Caco-2 (cell line): Measurements from ENCODE around the gene SORL1. TPM values are rescaled to one million over a fixed set of nuclear protein-coding genes. Genes with fewer than 3 reads are reported as not detected.

Source experiments
- BruUV-seq: library from RNA; stranded (reverse); fragments of 400-500 nt; replicated peaks from 2 replicates; lab custom pipeline; 2021; lab: Mats Ljungman, UMichigan
- CTCF ChIA-PET: fragments of 300-600 bp; sonication (Branson Sonifier 250); formaldehyde crosslinking; loops from one replicate; lab custom pipeline; 2022; ENCODE audit warnings: antibody characterized with exemption; lab: Charles Lee
- POLR2A ChIA-PET: fragments of 300-600 bp; sonication (Branson Sonifier 250); formaldehyde crosslinking; loops from one replicate; lab custom pipeline; 2022; ENCODE audit warnings: antibody characterized with exemption; lab: Charles Lee
- DNase-seq, 2 experiments: peaks; one replicate each; pipeline versions ENCODE4 v3.0.0 to v3.0.0-alpha.2; 2020 to 2022
- H3K27me3 ChIP-seq: replicated peaks from 2 replicates; pipeline ENCODE4 v1.6.0; 2011; ENCODE audit warnings: low read length; ENCODE audit not compliant: control insufficient read depth, insufficient read depth
- H3K36me3 ChIP-seq: 2 replicates; pipeline ENCODE4 v1.5.1; 2011; ENCODE audit warnings: low read length; ENCODE audit not compliant: control insufficient read depth, insufficient read depth
- H3K4me1 ChIP-seq: fragments of 250-450 bp; sonication (Bioruptor Pico); 2 replicates; pipeline ENCODE4 v1.5.1; 2020; ENCODE audit warnings: mild to moderate bottlenecking
- H3K4me3 ChIP-seq: 2 replicates; pipeline ENCODE4 v1.5.1; 2011; ENCODE audit warnings: low read depth, mild to moderate bottlenecking, control low read depth, low read length
- H3K9me3 ChIP-seq: fragments of 250-450 bp; sonication (Bioruptor Pico); 2 replicates; pipeline ENCODE4 v1.5.1; 2020; ENCODE audit warnings: mild to moderate bottlenecking, moderate library complexity
- H3K27ac Mint-ChIP-seq: one replicate; pipeline ENCODE4 v1.8.0; 2022; ENCODE audit warnings: mixed read lengths; ENCODE audit not compliant: unreplicated experiment
- H3K27me3 Mint-ChIP-seq: one replicate; pipeline ENCODE4 v1.8.0; 2022; ENCODE audit warnings: mixed read lengths; ENCODE audit not compliant: insufficient read depth, unreplicated experiment
- H3K36me3 Mint-ChIP-seq: one replicate; pipeline ENCODE4 v1.8.0; 2022; ENCODE audit warnings: mild to moderate bottlenecking, mixed read lengths; ENCODE audit not compliant: insufficient read depth, unreplicated experiment
- H3K4me1 Mint-ChIP-seq: one replicate; pipeline ENCODE4 v1.8.0; 2022; ENCODE audit warnings: low read depth, mixed read lengths; ENCODE audit not compliant: unreplicated experiment
- H3K4me3 Mint-ChIP-seq: one replicate; pipeline ENCODE4 v1.8.0; 2022; ENCODE audit warnings: mild to moderate bottlenecking, moderate library complexity, mixed read lengths; ENCODE audit not compliant: unreplicated experiment
- H3K9me3 Mint-ChIP-seq: one replicate; pipeline ENCODE4 v1.8.0; 2022; ENCODE audit warnings: mixed read lengths; ENCODE audit not compliant: unreplicated experiment
- CTCF ChIP-seq, 2 experiments: fragments of 200-600 bp in 1 of 2; IDR thresholded peaks; 1 replicate in 1 of 2; 2 replicates in 1 of 2; pipeline versions ENCODE4 v1.5.1 to v1.8.0; 2011 to 2022; ENCODE audit warnings: antibody characterized with exemption in 1 of 2, control low read depth in 1 of 2, inconsistent platforms in 1 of 2, low read depth in 1 of 2, low read length in 1 of 2, mild to moderate bottlenecking in 1 of 2, moderate library complexity in 1 of 2; ENCODE audit not compliant: insufficient read depth in 1 of 2, severe bottlenecking in 1 of 2, unreplicated experiment in 1 of 2
- intact Hi-C: fragments of 100-400 bp; cut with micrococcal nuclease; formaldehyde crosslinking; loops from one replicate; pipeline ENCODE4 v1.10.0; 2022; ENCODE audit not compliant: unreplicated experiment
- total RNA-seq: library from RNA; stranded (reverse); gene quantifications from 2 replicates; pipeline ENCODE4 v1.2.3, GENCODE V29; 2022

SORL1 gene
- total RNA-seq, 1 experiment from 2014 or later, result 26.3 TPM

DNA sequence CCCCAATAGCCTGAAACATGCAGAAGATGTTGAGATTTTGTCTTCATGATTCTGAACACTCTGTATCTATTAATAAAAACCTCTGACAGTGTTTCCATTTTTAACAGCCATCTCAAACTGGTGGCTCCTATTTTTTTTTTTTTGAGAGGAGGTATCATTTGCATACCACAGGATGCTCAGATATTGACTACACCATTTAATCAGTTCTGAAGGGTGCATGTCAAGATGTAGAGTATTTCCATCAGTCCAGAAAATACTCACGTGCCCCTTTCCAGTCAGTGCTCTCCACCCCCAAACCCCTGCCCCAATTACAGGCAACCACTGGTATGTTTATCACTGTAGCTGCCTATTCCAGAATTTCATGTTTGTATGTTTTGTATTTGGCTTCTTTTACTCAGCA is 85.9 kb downstream of the SORL1 start:
- CTCF ChIA-PET, result no interaction called here

DNA sequence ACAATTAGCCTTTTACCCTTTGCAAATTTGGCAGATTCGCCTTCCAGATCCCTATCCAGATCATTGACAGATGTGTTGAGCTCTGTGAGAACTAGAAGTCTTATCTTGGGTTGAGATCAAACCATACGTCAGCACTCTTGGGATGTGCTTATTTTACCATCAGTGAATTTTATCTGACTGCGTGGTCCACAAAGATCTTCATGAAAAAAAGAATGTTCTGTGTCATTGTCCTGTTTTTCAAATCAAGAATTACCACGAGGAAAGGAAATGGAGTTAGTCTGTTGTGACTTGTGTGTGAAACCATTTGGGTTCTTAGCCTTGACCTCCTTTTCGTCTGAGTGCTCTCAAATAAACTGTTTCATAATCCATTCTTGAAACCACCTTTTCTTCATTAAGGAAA is 86.9 kb downstream of the SORL1 start:
- CTCF ChIA-PET, result no interaction called here
- DNase-seq, result no peak
- H3K4me3 Mint-ChIP-seq, result no peak overlapping the region
- BruUV-seq, result no TSS peak
- H3K27me3 Mint-ChIP-seq, result no peaks in the 10 kb centered on the region
- H3K27me3 ChIP-seq, result no peaks in the 10 kb centered on the region
- H3K9me3 Mint-ChIP-seq, result no peaks in the 10 kb centered on the region
- peaks cover 5% of the 10 kb centered on the region for H3K36me3 Mint-ChIP-seq
- H3K9me3 ChIP-seq, result no peaks in the 10 kb centered on the region
- POLR2A ChIA-PET, result no interaction called here
- peaks cover 7% of the 10 kb centered on the region for H3K4me1 Mint-ChIP-seq
- no peaks in the 10 kb centered on the region for H3K4me1 ChIP-seq
- H3K4me3 ChIP-seq, result no peak overlapping the region
- H3K27ac Mint-ChIP-seq, result no peak overlapping the region
- intact Hi-C loops, result no loop called here
- no peaks in the 10 kb centered on the region for H3K36me3 ChIP-seq
- no peak for TF ChIP-seq CTCF (IDR thresholded peaks at IDR 0.05; ENCODE audit: insufficient read depth in 1 of 2, low read depth in 1 of 2, low read length in 1 of 2, severe bottlenecking in 1 of 2, unreplicated experiment in 1 of 2)

More for the DNA sequence above, 85.9 kb downstream of the SORL1 start:
- Histone ChIP-seq H3K27me3 (no peaks in the 10 kb centered on the region), H3K9me3 (no peaks in the 10 kb centered on the region), H3K4me1 (no peaks in the 10 kb centered on the region), H3K4me3 (no peak overlapping the region), H3K36me3 (no peaks in the 10 kb centered on the region)
- Mint-ChIP-seq H3K4me1 (peaks cover 5% of the 10 kb centered on the region), H3K4me3 (no peak overlapping the region), H3K27ac (no peak overlapping the region), H3K36me3 (peaks cover 5% of the 10 kb centered on the region), H3K9me3 (no peaks in the 10 kb centered on the region), H3K27me3 (no peaks in the 10 kb centered on the region)
- intact Hi-C loops, result no loop called here
- POLR2A ChIA-PET, result no interaction called here
- TF ChIP-seq CTCF (IDR thresholded peaks at IDR 0.05; ENCODE audit: insufficient read depth in 1 of 2, low read depth in 1 of 2, low read length in 1 of 2, severe bottlenecking in 1 of 2, unreplicated experiment in 1 of 2), result no peak
- no TSS peak for BruUV-seq
- DNase-seq, result no peak

DNA sequence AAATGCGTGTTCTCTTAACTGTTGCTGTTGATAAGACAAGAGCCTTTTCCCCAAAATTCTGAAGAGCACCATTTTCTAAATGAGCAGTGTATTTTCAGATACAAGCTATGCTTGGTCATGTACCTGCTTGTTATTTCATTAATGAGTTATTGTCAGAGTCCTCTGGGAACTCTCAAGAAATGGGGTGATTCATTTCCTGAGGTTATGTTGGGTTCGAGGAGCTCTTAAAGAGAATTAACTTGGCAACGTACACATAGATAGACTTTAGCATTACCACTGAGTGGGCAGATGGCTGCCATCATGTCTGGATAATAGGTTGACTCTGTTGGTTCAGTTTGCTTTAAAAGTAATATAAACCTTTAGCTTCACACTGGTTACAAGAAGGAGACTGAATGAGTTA is 88.5 kb downstream of the SORL1 start:
- H3K27me3 Mint-ChIP-seq, result no peaks in the 10 kb centered on the region
- no peak for TF ChIP-seq CTCF (IDR thresholded peaks at IDR 0.05; ENCODE audit: insufficient read depth in 1 of 2, low read depth in 1 of 2, low read length in 1 of 2, severe bottlenecking in 1 of 2, unreplicated experiment in 1 of 2)
- no peak overlapping the region for H3K27ac Mint-ChIP-seq
- BruUV-seq, result no TSS peak
- no peaks in the 10 kb centered on the region for H3K4me1 ChIP-seq
- H3K4me1 Mint-ChIP-seq, result peaks cover 7% of the 10 kb centered on the region
- no peaks in the 10 kb centered on the region for H3K9me3 Mint-ChIP-seq
- no peak overlapping the region for H3K4me3 Mint-ChIP-seq
- CTCF ChIA-PET, result no interaction called here
- H3K36me3 ChIP-seq, result no peaks in the 10 kb centered on the region
- POLR2A ChIA-PET, result no interaction called here
- intact Hi-C loops, result no loop called here
- DNase-seq, result no peak
- H3K36me3 Mint-ChIP-seq, result no peaks in the 10 kb centered on the region
- no peak overlapping the region for H3K4me3 ChIP-seq
- H3K27me3 ChIP-seq, result no peaks in the 10 kb centered on the region
- H3K9me3 ChIP-seq, result no peaks in the 10 kb centered on the region
